GM21526 (cell line): ENCODE results near the gene GPC6.

Experiments
- ATAC-seq: cut with Tn5 transposase; IDR thresholded peaks from one replicate; pipeline ENCODE4 v1.9.1; 2021; ENCODE audit warnings: moderate library complexity; ENCODE audit not compliant: unreplicated experiment, low FRiP score

The GPC6 gene

DNA sequence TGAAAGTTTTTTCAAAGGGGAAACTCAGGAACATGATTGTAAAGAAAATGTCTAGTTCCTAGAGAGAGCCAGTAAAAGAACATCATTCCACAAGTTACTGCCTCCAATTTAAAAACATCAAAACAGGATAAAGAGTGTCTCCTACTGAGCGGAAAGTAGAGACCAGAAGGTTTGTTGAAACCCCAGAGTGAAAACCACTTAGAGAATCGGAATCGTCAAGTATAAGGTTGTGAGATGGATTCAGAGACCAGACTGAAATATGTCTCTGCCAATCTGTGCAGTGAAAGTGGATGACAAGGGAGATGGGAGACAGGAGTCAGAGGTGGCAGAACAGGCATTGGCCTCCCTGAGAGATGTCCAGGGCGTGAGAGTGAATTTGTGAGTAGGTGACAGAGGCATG, 133.4 kb downstream of the GPC6 start:
- no peak for ATAC-seq

DNA sequence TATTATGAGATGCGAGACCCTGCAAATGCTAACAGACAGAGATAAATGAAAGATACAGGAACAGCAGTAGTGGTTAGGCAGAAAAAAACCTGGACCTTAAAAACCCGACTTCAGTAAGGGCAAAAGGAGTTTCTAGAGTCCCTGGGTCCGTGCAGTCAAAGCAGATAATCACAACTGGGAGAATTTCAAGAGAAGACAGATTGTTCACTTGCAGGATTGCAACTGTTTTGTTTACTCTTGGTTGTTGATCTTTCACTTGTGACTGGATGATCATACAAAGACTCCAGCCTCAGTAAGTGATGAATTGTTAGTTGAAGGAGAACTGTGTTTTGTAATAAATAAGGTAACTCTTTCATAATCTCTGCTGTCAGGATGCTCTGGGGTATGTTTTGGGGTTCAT, 135.1 kb downstream of the GPC6 start:
- ATAC-seq: no peak

DNA sequence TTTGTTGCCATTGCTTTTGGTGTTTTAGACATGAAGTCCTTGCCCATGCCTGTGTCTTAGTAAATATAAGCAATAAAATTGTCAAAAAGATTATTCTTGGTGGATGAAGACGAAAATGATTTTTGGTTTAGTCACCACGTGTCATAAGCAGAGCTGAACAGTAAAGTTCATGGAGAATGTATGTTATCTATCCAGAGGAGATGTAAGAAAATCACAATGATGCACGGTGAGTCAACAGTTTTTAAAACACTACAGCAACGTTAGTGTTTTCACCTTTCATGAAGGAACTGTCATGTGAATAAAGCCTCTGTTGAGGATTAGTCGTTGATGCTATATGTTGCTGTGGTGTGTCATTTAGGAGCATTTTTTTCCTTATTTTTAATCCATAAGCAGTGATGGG, 137.6 kb downstream of the GPC6 start:
- no peak for ATAC-seq

DNA sequence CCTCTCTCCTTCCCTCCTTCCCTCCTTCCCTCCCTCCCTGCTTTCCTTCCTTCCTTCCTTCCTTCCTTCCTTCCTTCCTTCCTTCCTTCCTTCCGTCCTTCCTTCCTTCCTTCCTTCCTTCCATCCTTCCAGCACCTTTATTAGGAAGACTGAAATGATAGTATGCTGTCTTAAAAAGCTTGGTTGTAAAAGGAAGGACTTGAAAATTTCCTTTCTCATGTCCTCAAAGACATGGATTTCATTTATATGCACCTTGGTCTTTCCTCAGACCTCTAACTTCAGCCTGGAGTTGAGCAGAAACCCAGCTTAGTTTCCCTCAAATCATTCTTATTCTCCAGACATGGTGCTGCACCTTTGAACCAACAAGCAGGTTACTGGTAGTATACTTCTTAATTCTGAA, 141.7 kb downstream of the GPC6 start:
- ATAC-seq: no peak

DNA sequence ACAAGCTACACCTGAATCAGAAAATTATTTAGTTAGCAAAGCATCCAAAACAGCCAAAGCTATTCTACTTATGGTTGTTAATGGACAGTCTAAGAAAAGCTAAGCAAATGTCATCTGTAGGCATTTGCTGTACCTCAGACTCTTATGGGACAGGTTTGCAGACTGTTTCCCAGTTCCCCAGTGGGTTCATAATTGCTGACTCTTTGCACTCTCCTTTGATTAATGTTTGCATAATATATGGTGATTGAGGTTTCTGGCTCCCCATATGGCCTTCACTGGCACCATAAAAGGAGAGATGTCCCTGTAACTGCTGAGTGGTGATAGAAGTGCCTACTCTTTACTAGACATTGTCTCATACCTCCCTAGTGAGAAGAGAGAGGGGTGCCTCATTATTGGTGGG, 142.1 kb downstream of the GPC6 start:
- no peak for ATAC-seq

DNA sequence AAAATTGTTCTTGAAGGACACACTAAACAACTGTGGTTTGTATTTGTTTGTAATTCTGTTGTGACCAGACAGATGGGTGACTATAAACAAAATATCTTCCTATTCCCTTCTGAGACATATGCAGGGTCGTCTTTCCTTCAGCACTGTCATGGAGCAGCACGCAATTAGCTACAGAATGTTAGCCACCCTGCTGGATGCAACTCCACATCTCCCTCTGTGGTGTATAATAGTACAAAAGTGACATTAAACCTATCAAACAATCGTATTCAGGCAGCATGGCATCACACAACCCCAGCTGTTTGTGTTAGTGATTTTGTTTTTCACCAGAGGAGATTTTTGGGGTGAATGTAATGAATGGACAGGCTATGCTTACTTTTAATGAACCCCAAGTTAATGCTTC, 146.2 kb downstream of the GPC6 start:
- ATAC-seq: no peak

DNA sequence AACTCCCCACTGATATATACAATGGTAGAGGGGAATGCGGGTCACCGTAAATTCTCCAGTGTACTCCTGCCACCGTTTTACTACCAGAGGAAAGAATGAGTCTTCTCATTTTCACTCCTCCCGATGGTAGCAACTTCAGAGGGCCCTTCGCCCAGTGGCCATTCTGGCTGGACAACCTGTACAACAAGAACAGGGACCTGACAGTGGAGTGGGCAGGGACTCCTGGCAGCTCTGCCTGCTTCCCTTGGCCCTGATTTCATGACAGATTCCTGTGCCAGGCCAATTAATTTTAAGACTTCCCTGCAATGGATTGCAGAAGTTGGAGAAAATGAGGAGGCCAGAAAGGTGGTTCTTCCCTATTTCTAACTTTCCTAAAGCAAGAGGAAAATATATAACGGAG, 148.9 kb downstream of the GPC6 start:
- ATAC-seq: no peak

DNA sequence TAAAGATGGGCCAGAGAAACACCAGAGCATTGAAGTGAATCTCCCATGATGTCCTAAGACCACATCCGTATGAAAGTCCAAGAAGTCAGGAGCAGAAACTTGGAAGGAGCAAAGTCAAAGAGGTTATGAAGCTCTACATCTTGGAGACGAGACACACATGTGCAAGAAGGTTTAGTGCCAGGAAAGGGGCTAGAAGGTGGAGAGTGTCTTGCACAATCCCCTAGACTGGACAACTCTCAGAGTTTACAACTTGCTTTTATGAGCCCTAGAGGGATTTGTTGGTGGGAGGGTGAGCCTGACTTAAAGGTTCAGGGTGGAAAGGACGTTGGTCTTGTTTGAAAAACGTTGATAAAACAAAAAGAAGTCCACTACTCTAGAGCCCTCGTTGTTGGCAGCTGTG, 150.6 kb downstream of the GPC6 start:
- no peak for ATAC-seq

DNA sequence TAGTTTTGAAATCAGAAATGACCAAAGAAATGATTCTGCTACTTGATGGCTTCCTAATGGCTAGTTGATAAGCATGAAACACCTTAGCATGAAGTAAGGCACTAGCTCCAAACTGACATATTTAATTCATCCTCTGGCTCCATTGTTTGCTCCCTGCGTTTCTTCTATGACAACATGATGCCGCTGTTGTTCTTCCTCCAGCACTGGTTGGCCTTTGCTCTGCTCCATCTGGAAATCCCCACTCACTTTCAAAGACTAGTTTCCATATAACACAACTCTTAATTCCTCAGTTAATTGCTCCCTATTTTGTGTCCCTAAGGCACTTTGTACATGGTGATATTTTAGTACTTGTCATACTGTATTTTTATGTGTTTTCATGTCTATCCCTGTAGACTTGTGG, 151.6 kb downstream of the GPC6 start:
- ATAC-seq: no peak

DNA sequence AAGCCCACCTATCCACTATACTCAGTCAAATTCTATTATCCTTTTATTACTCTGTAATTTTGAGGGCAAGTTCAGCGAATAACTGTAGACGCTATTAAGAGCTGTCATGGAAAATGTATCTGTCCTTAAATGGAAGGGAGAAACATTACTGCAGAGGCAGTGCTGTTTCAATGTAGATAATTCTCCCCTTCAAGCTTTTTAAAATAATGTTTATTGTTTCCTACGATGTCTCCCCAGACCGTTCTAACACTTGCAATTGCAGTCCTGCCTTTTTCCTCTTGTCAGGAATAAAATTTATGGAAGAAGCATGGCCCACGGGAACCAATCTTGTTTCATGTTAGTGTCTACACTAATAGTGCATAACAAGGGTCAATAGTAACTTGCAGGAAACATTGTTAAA, 159.5 kb downstream of the GPC6 start:
- no peak for ATAC-seq

DNA sequence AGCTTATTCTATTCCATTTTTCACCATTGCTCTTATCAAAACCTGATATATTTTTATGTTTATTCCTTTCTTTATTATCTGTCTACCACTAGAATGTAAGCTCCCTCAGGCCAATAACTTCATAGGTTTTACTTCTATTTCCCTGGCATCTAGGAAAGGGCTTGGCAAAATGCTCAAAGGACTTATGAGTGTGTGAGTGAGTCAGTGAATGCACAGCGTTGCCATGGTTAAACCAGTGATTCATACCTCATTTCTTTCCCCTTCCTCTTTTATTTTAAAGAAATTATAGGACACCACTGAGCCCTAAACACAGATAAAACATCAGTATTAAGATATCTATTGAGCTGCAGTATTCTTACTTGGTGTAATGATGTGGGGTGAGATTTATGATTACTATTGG, 162.1 kb downstream of the GPC6 start:
- ATAC-seq: no peak

DNA sequence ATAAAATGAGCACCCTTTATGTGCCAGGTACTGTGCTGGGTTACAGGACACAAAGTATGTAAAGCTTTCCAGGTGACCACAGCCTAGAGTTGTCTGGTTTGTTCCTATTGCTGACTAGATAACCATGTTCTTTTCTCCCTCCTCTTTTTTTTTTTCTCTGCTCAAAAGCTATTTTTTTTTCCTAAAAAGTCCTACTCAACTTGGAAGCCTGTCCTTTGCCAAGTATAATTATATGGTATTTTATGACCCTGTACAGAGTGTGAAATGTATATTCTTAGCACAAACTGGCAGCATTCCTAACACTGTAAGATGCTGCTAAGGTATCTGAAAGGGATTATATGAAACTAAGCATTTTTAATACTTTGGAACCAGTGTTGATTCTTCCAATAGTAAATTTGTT, 171.0 kb downstream of the GPC6 start:
- ATAC-seq: no peak

DNA sequence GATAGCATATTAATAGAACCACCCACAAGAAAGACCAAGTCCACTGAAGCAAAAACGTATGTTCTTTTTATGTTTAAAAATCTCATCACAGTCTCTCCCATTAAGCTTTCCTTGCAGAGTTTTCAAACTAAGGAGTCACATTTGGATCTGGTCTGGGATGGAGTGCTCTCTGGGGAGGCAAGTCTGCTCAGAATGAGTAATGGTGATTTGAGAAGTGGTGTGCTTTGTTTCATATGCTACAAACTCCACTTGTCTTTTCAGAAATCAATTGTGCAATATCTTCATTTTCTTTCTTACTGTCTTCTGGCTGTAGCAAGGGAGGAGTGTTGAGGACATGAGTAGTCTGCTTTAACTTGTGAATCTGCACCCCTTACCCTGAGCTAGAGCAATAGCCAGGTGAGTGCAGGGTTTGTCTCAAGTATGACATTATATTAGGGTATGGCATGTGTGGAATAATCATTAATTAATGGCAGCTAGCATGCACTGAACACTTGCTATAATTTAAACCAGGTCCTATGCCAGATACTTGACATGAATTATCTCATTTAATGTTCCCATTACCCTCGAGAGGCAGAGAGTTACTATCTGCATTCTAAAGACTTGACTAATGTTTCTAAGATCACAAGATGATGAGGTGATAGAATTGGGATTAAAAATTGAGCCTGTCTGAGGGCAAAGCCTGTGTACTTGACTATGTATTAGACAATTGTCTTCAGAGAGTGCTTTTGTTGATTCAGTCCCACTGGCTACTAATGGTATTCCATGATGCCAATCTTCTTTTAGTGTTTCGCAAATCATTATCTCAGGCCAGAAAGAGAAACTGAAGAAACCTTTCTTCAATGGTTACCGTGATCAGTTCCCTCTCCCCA, 171.8 kb downstream of the GPC6 start:
- no peak for ATAC-seq

DNA sequence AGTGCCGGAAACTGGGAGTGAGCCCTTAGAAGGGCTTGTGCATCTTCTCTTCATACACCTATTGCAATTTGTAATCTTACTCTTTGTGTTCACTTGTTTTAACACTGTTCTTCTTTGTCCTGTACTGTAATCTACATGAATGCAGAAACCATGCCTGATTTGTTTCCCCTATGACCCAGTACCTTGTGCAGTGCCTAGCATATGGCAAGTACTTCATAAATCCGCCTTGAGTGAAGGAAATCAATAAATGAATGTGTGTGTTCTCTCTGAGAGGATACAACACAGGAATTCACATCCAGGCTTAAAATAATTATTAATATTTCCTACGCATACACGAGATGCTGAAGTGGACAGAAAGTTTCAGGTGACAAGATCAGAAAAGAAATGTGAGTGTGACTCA, 172.6 kb downstream of the GPC6 start:
- no peak for ATAC-seq

DNA sequence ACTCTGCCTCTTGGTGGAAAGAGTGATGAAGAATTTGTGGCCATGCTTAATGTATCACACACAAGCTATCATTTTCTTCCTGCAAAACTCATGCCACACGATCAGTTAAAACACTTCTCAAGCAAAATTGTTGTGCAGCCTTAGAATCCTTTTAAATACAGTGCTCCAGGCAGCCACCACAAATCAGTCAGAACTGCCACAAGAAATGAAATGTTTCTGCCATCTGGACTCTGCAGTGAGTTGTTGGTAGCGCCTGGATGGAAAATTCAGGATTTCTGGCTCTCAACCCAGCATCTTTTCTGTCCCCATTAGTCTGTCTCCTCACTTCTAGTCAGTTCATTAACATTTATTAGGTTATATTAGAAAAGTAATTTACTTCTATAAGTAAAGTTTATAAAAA, 179.5 kb downstream of the GPC6 start:
- ATAC-seq: no peak

DNA sequence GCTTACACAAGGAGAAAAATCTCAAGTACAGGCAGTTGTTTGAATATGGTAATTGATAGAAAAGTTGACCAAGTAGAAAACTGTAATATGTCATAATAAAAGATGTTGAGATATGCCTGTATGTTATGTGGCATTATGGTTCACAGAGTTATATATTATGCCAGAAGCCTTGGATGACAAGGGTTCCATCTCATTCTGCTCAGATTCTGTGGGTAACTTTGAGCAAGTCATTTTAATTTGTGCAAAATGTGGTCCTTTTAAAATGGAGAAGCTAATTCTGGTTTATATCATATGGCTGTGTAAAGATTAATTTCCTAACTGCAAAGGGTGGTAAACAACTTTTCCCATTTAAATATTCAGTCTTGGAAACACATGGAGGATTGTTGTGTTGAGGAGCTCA, 180.9 kb downstream of the GPC6 start:
- no peak for ATAC-seq

DNA sequence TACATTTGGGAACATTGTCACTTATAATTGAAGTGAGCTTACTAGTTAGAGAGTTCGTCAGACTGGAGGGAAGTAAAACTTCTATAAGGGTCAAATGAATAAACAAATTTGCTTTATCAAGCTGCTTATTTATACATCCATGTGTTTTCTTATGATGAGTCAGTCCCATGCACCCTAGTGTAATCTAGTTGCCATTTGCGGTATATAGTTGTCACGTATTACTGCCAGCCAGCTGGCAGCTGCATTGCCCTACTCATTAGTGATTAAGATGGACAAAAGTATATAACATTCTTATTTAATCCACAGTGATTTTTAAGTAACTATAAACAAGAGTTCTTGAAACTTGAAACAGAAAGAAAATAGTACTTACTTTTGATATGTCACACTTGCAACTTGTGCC, 182.4 kb downstream of the GPC6 start:
- ATAC-seq: no peak

DNA sequence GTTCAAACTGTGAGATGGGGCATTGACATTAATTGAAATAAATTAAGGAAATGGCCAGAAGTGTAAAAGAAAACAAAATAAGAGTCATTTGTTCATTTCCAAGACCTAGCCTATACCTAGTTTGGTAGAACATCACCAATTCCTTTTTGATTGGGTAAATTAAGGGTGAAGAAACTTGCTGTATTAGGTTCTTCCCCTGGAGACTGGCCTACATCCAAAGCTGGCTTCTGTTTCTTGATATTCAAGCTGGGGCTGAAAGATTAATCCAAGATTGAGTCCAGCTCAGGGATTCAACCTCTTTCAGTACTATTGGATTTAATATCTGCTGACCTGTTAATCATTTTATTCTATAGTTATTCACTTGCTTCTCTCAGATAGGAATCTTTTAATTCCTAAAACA, 183.2 kb downstream of the GPC6 start:
- no peak for ATAC-seq

DNA sequence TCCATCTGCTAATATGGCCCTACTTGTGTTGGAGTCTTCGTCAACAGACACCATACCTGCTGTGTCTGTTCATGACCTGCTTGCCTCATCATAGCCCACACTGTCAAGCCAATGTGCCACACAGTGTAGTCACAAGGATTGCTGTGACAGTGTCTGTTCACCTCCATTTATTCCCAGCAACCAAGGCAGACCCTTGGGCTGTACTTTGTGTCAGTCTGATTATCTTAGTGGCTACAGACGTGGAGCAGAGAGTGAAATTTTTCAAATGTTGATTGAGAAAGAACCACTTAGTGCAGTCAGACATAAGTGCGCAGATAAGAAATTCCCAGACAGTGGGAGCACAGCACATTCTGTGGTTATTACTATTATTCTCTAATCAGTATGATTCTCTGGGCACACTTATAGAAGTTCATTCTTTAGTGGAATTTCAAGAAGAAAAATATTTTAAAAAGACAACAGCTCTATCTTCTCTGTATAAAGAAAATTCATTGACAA, 184.6 kb downstream of the GPC6 start:
- ATAC-seq: no peak

DNA sequence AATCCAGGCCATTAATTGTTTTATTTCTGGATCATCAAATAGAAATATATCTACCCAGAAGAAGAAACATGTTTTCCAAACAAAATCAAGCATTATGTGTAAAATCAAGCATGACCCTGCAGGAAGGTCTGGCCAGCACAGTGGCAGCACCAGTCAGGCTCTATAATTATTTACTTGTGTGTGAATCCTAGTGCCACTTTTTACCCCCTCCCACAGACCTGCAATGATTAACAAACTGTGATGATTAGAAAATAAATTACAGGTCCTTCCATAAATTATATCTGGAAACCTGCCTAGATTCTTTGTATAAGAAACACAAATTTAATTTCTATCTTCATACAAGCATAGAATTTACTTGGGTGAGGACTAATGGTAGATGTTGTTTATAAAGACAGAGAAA, 186.1 kb downstream of the GPC6 start:
- ATAC-seq: no peak

DNA sequence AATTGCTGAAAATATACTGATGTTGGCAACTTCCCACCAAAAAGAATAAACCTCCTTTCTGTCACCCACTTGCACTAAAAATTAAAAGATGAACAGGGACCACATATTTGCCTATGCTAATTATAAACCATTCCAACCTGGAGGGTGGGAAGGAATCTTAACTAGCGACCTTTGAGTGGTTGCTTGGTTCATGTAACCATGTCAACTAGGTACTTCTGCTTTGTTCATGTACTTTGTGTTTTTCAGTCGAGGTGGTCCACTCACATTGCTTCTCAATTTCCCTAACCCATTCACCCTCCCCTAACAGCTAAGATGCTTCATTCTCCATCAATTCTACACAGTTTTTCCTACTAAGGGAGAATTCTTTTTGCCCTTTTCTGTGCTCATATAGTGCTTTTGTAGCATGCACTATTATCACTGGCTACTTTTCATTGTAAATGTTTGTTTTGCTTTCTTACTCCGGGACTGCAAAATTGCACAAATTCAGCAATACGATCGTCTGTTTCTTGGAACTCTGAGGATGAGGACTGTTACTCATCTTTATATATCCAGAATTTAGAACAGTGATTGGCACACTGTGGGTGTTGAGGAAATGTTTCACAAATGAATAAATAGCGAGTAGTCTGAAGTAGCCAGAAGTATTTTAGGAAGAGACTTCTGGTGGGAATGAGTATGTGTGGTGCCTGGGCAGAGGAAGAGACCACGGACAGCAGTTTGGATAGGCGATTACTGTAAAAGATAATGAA, 187.5 kb downstream of the GPC6 start:
- no peak for ATAC-seq
